OCI-LY3 (cell line): ENCODE data around the gene EFCAB6.

Source experiments
- H2AFZ ChIP-seq: fragments of 200-600, 300-600 bp; shearing (Covaris generic); 2 replicates; pipeline ENCODE4 v1.6.0; 2014; ENCODE audit warnings: antibody characterized with exemption, low read depth, low read length
- H3K27ac ChIP-seq: fragments of 200-600, 300-600 bp; sonication (generic); 2 replicates; pipeline ENCODE4 v1.5.1; 2014; ENCODE audit warnings: mild to moderate bottlenecking, low read length, moderate library complexity, mixed read lengths
- H3K27me3 ChIP-seq: fragments of 200-600, 300-600 bp; sonication (generic); 2 replicates; pipeline ENCODE4 v1.6.1; 2014; ENCODE audit warnings: low read depth, low read length, mixed read lengths
- H3K36me3 ChIP-seq: fragments of 200-600, 300-600 bp; sonication (generic); replicated peaks from 2 replicates; pipeline ENCODE3; 2014; ENCODE audit warnings: low read depth, low read length, mixed read lengths
- H3K4me1 ChIP-seq: fragments of 300-600, 200-600 bp; sonication (generic); 2 replicates; pipeline ENCODE4 v1.6.1; 2014; ENCODE audit warnings: low read length, mixed read lengths
- H3K4me2 ChIP-seq: fragments of 200-600, 300-600 bp; sonication (generic); 2 replicates; pipeline ENCODE4 v1.6.1; 2014; ENCODE audit warnings: low read length, mixed read lengths
- H3K4me3 ChIP-seq: fragments of 300-600, 200-600 bp; sonication (generic); 2 replicates; pipeline ENCODE4 v1.5.1; 2014; ENCODE audit warnings: antibody characterized with exemption, mild to moderate bottlenecking, low read length, moderate library complexity
- H3K79me2 ChIP-seq: fragments of 300-600, 200-600 bp; shearing (Covaris generic); 2 replicates; pipeline ENCODE4 v1.6.1; 2014; ENCODE audit warnings: mild to moderate bottlenecking, low read length, mixed read lengths
- H3K9ac ChIP-seq: fragments of 300-600, 200-600 bp; shearing (Covaris generic); 2 replicates; pipeline ENCODE4 v1.6.0; 2014; ENCODE audit warnings: mild to moderate bottlenecking, low read length, moderate library complexity
- H3K9me3 ChIP-seq: fragments of 200-600, 300-600 bp; shearing (Covaris generic); 2 replicates; pipeline ENCODE4 v1.6.1; 2014; ENCODE audit warnings: low read length, mixed read lengths; ENCODE audit not compliant: insufficient read depth
- H4K20me1 ChIP-seq: fragments of 200-600, 300-600 bp; sonication (generic); 2 replicates; pipeline ENCODE4 v1.6.1; 2016; ENCODE audit warnings: low read length, mixed read lengths; ENCODE audit not compliant: insufficient read depth
- CTCF ChIP-seq: fragments of 200-600, 300-600 bp; sonication (generic); IDR thresholded peaks from 2 replicates; pipeline ENCODE4 v1.5.1; 2014; ENCODE audit warnings: antibody characterized with exemption, low read length, low read depth
- EZH2phosphoT487 ChIP-seq: fragments of 200-600 bp; shearing (Covaris generic); IDR thresholded peaks from 2 replicates; pipeline ENCODE4 v1.6.1; 2018; ENCODE audit warnings: antibody characterized with exemption, mixed run types, low read depth

The EFCAB6 gene

DNA sequence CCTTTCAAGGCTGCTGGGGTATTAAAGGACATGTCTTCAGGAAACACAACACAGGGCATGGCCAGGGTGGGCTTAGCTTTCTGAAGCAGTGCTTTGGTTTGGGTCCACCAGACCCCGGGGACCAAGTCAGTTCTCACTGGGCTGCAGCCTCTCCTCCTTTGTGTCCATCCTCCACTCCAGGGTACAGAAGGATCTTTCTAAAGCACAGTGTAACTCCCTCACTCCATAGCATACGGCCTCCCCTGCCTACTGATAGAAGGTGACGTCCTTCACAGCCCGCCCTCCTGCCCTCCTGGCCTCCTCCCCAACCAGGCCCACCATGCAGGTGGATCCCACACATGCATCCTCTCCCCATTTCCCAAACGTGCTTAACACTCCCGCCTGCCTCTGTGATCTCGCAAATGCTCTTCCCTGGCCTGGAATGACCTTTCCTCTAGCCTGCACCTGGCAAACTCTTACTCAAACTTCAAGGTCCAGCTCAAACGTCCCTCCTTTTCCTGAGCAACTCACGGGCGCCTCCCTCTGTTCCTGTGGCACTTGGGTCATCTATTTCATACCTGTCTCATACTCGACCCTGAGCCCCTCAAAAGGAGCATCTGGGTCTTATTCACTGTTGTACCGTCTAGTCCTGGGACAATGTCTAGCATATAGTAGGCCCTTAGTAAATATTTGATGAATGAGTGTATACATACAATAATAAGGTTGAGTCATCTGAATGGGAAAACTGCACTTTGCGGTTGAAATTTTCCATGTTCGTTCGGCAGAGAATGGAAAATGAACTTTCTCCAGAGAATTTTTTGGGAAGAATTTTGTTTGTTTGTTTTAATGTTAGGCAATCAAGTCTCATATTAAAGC lies 187.7 kb downstream of the EFCAB6 start:
- no peak overlapping the region for H3K9ac ChIP-seq
- peak; percentile 26; the same call in 1 of the 2 replicates for TF ChIP-seq CTCF
- TF ChIP-seq EZH2phosphoT487: no peak

GRCh38 chr22:43622886-43623285 lies 189.2 kb downstream of the EFCAB6 start:
- H3K4me2 ChIP-seq: no peak overlapping the region
- H4K20me1 ChIP-seq: no peaks in the 10 kb centered on the region
- TF ChIP-seq CTCF: no peak
- TF ChIP-seq EZH2phosphoT487: no peak
- no peaks in the 10 kb centered on the region for H3K79me2 ChIP-seq
- no peaks in the 10 kb centered on the region for H3K36me3 ChIP-seq
- H3K4me3 ChIP-seq: no peak overlapping the region
- no peak overlapping the region for H3K9ac ChIP-seq
- H3K27ac ChIP-seq: no peak overlapping the region
- no peak overlapping the region for H2AFZ ChIP-seq
- 0 out of 2 replicates have a peak, but pooled peaks cover 3% of the 10 kb centered on the region for H3K9me3 ChIP-seq
- peaks cover 16% of the 10 kb centered on the region for H3K27me3 ChIP-seq
- H3K4me1 ChIP-seq: no peaks in the 10 kb centered on the region

More for the DNA sequence above, 187.7 kb downstream of the EFCAB6 start:
- Histone ChIP-seq H3K27me3 (peaks cover 9% of the 10 kb centered on the region), H4K20me1 (no peaks in the 10 kb centered on the region), H3K27ac (no peak overlapping the region), H3K79me2 (no peaks in the 10 kb centered on the region), H3K4me1 (no peaks in the 10 kb centered on the region), H3K4me3 (no peak overlapping the region), H3K9me3 (0 out of 2 replicates have a peak, but pooled peaks cover 3% of the 10 kb centered on the region), H3K4me2 (no peak overlapping the region), H3K36me3 (no peaks in the 10 kb centered on the region), H2AFZ (no peak overlapping the region)

DNA sequence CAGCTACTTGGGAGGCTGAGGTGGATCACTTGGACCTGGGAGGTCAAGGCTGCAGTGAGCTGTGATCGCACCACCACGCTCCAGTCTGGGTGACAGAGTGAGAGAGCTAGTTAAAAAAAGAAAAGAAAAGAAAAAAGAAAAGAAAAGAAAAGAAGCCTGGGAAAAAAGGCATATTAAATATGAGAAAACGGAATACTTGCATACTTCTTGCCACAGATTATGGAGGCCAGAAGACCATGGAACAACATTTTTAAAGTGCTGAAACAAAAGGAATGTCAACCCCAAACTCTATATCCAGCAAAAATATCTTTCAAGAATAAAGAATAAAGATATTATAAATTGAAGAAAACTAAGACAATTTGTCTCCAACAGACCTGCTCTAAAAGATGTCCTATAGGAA lies 191.9 kb downstream of the EFCAB6 start:
- Histone ChIP-seq H2AFZ (no peak overlapping the region), H3K4me1 (no peaks in the 10 kb centered on the region), H3K4me3 (no peak overlapping the region), H3K36me3 (no peaks in the 10 kb centered on the region), H4K20me1 (no peaks in the 10 kb centered on the region), H3K4me2 (no peak overlapping the region), H3K27me3 (peaks cover 26% of the 10 kb centered on the region), H3K27ac (no peak overlapping the region), H3K79me2 (no peaks in the 10 kb centered on the region), H3K9ac (no peak overlapping the region), H3K9me3 (0 out of 2 replicates have a peak, but pooled peaks cover 3% of the 10 kb centered on the region)
- TF ChIP-seq EZH2phosphoT487 (no peak), CTCF (no peak)

GRCh38 chr22:43618517-43618916 lies 193.6 kb downstream of the EFCAB6 start:
- Histone ChIP-seq H3K4me2 (no peak overlapping the region), H3K4me3 (no peak overlapping the region), H3K27ac (no peak overlapping the region), H4K20me1 (no peaks in the 10 kb centered on the region), H3K4me1 (no peaks in the 10 kb centered on the region), H3K9me3 (0 out of 2 replicates have a peak, but pooled peaks cover 3% of the 10 kb centered on the region), H2AFZ (no peak overlapping the region), H3K79me2 (no peaks in the 10 kb centered on the region), H3K9ac (no peak overlapping the region), H3K27me3 (peaks cover 26% of the 10 kb centered on the region), H3K36me3 (no peaks in the 10 kb centered on the region)
- TF ChIP-seq EZH2phosphoT487 (no peak), CTCF (no peak)
